Mesodermal cell (in vitro differentiated cells): Measurements from ENCODE around the gene MYH15. TPM values are rescaled to one million over a fixed set of nuclear protein-coding genes. Genes with fewer than 3 reads are reported as not detected.

ENCODE experiments used
- H3K27ac ChIP-seq: 2 replicates; pipeline ENCODE4 v1.7.0; 2013; ENCODE audit warnings: mild to moderate bottlenecking, low read depth, low read length, moderate library complexity; ENCODE audit not compliant: severe bottlenecking
- H3K36me3 ChIP-seq: 2 replicates; pipeline ENCODE4 v1.7.1; 2013; ENCODE audit warnings: mild to moderate bottlenecking, low read length, moderate library complexity; ENCODE audit not compliant: control insufficient read depth, insufficient read depth
- H3K4me1 ChIP-seq: one replicate; pipeline ENCODE4 v1.7.1; 2013; ENCODE audit warnings: mild to moderate bottlenecking, low read length; ENCODE audit not compliant: insufficient read depth, control insufficient read depth, poor library complexity, severe bottlenecking
- H3K4me3 ChIP-seq: 2 replicates; pipeline ENCODE4 v1.7.0; 2013; ENCODE audit warnings: low read length, control low read depth, mild to moderate bottlenecking; ENCODE audit not compliant: insufficient read depth, poor library complexity, severe bottlenecking; ENCODE audit errors: extremely low read depth
- H3K9me3 ChIP-seq: 2 replicates; pipeline ENCODE4 v1.7.1; 2013; ENCODE audit warnings: mild to moderate bottlenecking, low read length, moderate library complexity; ENCODE audit not compliant: control insufficient read depth
- WGBS, 2 experiments: methylation state at CpG; one replicate each; pipeline ENCODE4 v1.1.5; 2013; ENCODE audit warnings: missing lambda C conversion rate in 2 of 2; ENCODE audit not compliant: insufficient coverage in 2 of 2; 5-methylcytosine and 5-hydroxymethylcytosine counted together
- polyA plus RNA-seq, 2 experiments: library from polyadenylated mRNA; stranded (reverse); fragments of 50-300 nt; gene quantifications; one replicate each; pipeline ENCODE4 v1.2.3, GENCODE V29; 2013

MYH15 gene
- 0.59 TPM for polyA plus RNA-seq (2013, experiment 1 of 2)
- 0.40 TPM for polyA plus RNA-seq (2013, experiment 2 of 2)

DNA sequence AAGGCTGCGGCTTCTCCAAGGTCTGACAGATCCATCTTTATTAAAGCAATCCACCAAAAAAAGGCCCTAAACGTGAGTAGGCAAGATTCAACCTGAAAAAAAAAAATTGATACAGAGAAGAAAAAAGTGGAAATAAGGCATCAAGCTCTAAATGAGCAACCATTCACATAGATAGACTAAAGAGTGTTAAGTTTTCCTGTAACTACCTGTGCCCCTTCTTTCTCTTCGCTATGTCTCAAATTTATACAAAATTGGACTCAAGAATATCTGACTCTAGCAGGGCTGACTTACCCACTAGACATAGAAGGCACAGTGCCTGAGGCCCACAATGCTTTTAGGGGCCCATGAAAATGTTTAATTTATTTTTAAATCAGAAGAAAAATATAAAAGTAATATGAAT, at the start of gene MYH15:
TSS of gene MYH15 (minus strand) at position 101 of the 400 bp plus-strand sequence. CDS start at position 35, 66 bp downstream.
- H3K9me3 ChIP-seq, result no peaks in the 10 kb centered on the region
- H3K4me1 ChIP-seq, result no peaks in the 10 kb centered on the region
- 100% methylated on average over 1 of the region's 3 CpGs; no CpG with 5 or more reads in 1 of the 2 experiments for WGBS, 2 experiments
- no peaks in the 10 kb centered on the region for H3K36me3 ChIP-seq
- H3K4me3 ChIP-seq, result no peak within 1 kb of the TSS
- H3K27ac ChIP-seq, result no peak within 1 kb of the TSS

- Histone ChIP-seq H3K4me1 (no peaks in the 10 kb centered on the region), H3K36me3 (peaks cover 44% of the 10 kb centered on the region), H3K9me3 (no peaks in the 10 kb centered on the region), H3K27ac (no peak overlapping the region), H3K4me3 (no peak overlapping the region)
- WGBS, 2 experiments, result 80% methylated on average over 1 of the region's 2 CpGs; no CpG with 5 or more reads in 1 of the 2 experiments
These were observed 45.7 kb upstream of the MYH15 start for GRCh38 chr3:108555966-108556581.

DNA sequence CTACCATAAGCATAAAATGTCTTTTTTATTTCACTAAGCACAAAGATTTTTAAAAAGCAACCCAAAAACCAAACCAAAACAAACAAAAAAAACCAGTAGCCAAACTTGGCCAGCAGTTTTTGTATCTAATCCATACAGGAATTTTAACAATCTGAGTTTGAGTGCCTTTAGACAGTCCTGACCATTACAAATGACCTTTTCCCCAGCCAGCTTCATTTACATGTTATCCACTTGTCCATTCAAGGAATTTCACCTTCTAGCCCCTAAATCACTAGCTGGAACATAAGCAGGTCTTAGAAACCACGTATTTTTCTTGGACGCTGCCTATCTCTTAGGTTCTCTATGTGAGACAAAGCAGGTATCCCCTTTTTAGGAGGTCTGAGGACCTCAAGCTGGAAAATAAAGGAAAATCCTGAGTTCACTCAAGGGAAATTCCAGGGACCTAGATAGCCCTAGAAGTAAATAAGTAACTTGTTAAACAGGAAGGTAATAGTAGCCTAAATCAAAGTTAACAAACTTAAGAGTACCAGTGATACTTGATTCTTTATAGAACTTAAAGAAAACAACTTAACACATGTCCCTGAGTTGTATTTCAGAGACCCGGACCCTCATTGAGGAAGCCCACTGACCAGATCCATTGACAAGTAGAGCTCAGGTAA, 44.6 kb upstream of the MYH15 start:
- H3K4me1 ChIP-seq, result no peaks in the 10 kb centered on the region
- WGBS, 2 experiments, result 86 to 100% methylated on average over 1 to 2 of the region's 3 CpGs

DNA sequence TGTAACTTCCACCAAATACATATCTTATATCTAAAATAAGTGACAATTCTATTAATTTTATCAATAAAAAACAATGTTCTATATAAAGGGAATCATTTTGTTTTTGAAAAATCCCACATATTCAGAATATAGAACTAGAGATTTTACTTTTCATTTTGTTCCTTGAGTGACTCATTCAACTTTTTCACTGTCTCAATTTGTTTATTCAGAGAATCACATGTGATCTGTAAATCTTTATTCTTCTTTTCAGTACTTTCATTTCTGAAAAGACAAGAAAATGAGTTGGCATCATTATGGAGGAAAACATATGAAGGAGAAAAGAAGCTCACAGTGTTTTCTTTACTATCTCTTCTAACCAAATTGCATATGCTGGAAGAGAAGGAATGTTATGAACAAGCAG, 43.8 kb upstream of the MYH15 start:
- H3K27ac ChIP-seq, result no peak overlapping the region
- no peaks in the 10 kb centered on the region for H3K4me1 ChIP-seq
- no peak overlapping the region for H3K4me3 ChIP-seq
- H3K9me3 ChIP-seq, result no peaks in the 10 kb centered on the region
- H3K36me3 ChIP-seq, result peaks cover 30% of the 10 kb centered on the region

More for the DNA sequence above, 44.6 kb upstream of the MYH15 start:
- H3K4me3 ChIP-seq, result no peak overlapping the region
- no peaks in the 10 kb centered on the region for H3K9me3 ChIP-seq
- H3K27ac ChIP-seq, result no peak overlapping the region
- H3K36me3 ChIP-seq, result peaks cover 35% of the 10 kb centered on the region

DNA sequence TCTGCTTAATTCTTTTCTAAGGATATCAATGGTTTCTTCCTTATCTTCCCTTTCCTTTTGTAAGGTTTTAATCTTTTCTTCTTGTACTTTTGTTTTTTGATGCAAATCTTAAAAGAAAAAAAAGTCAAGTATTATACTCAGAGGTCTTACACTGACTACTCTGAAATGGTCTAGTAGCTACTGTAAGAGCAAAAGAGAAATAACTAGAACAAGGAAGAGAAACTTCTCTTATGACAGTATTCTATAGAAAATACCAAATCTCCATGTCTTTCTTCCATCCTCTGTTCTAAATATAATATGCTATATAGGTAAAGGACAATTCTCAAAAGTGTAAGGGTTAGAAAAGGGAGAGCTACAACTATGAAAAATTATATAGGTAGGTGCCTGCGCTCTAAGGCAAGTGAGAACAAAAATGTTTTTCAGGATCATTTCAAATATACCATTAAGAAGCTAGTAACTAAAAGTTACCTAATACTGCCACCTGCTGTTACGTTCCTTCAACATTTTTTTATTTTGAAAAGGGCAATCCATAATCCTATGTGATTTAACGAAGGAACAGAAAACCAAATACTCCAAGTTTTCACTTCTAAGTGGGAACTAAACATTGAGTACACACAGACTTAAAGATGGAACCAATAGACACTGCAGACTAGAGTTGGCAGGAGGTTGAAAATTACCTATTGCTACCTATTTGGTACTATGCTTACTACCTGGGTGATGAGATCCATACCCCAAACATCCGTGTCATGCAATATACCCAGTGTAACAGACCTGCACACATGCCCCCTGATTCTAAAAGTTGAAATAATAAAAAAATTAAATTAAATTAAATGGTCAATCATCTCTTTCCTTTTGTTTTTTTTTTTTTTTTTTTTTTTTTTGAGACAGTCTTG, 42.1 kb upstream of the MYH15 start:
- 80% methylated on average over 2 of the region's 4 CpGs; no CpG with 5 or more reads in 1 of the 2 experiments for WGBS, 2 experiments
- Histone ChIP-seq H3K9me3 (no peaks in the 10 kb centered on the region), H3K27ac (no peak overlapping the region), H3K36me3 (peaks cover 28% of the 10 kb centered on the region), H3K4me1 (no peaks in the 10 kb centered on the region), H3K4me3 (no peak overlapping the region)

- H3K4me1 ChIP-seq, result no peaks in the 10 kb centered on the region
- no peak overlapping the region for H3K4me3 ChIP-seq
- H3K9me3 ChIP-seq, result no peaks in the 10 kb centered on the region
- no peak overlapping the region for H3K27ac ChIP-seq
- WGBS, 2 experiments, result no CpG with 5 or more reads among the region's 2 CpGs
- peaks cover 20% of the 10 kb centered on the region for H3K36me3 ChIP-seq
These were observed 38.5 kb upstream of the MYH15 start for GRCh38 chr3:108548886-108549285.

DNA sequence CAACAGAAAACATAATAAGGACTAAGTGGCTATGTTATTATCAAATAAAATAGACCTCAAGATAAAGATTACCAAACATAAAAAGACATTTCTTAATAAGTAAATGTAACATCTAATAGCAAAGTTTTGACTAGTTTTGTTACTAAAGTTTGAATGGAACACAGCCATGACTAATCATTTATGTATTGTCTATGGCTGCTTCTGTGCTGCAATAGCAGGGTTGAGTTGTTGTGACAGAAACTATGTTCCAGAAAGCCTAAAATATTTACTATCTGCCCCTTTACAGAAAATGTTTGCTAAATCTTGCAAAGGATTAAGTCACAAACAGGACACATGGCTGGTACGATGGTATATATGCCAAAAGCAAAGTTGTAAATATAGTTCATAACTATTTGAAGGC, 37.9 kb upstream of the MYH15 start:
- Histone ChIP-seq H3K27ac (no peak overlapping the region), H3K36me3 (peaks cover 26% of the 10 kb centered on the region), H3K4me3 (no peak overlapping the region), H3K4me1 (no peaks in the 10 kb centered on the region), H3K9me3 (no peaks in the 10 kb centered on the region)
- WGBS, 2 experiments, result 83 to 100% methylated on average over 1 of the region's 1 CpG

- peaks cover 31% of the 10 kb centered on the region for H3K36me3 ChIP-seq
- H3K4me3 ChIP-seq, result no peak overlapping the region
- H3K27ac ChIP-seq, result no peak overlapping the region
- 83 to 100% methylated on average over 1 to 3 of the region's 3 CpGs for WGBS, 2 experiments
- no peaks in the 10 kb centered on the region for H3K9me3 ChIP-seq
- no peaks in the 10 kb centered on the region for H3K4me1 ChIP-seq
These were observed 36.3 kb upstream of the MYH15 start for GRCh38 chr3:108546692-108547091.

GRCh38 chr3:108546247-108546646, 35.9 kb upstream of the MYH15 start:
- 100% methylated on average over 1 of the region's 1 CpG for WGBS, 2 experiments
- Histone ChIP-seq H3K4me1 (no peaks in the 10 kb centered on the region), H3K27ac (no peak overlapping the region), H3K9me3 (no peaks in the 10 kb centered on the region), H3K4me3 (no peak overlapping the region), H3K36me3 (peaks cover 31% of the 10 kb centered on the region)

GRCh38 chr3:108538083-108538482, 27.7 kb upstream of the MYH15 start:
- no peak overlapping the region for H3K4me3 ChIP-seq
- 88 to 100% methylated on average over 2 of the region's 4 CpGs for WGBS, 2 experiments
- H3K36me3 ChIP-seq, result peaks cover 6% of the 10 kb centered on the region
- no peaks in the 10 kb centered on the region for H3K4me1 ChIP-seq
- H3K27ac ChIP-seq, result no peak overlapping the region
- H3K9me3 ChIP-seq, result no peaks in the 10 kb centered on the region
